Panc1 (cell line): ENCODE data around the gene STK26. TPM values are rescaled to one million over a fixed set of nuclear protein-coding genes. Genes with fewer than 3 reads are reported as not detected.

Experiments
- ATAC-seq: fragments of 200-7000 bp; cut with Tn5 transposase; 2 replicates; pipeline ENCODE4 v1.9.1; 2020; ENCODE audit warnings: mild to moderate bottlenecking, moderate library complexity
- BruUV-seq: library from RNA; stranded (reverse); fragments of 400-500 nt; replicated peaks from 2 replicates; lab custom pipeline; 2021; lab: Mats Ljungman, UMichigan
- CTCF ChIA-PET: fragments of 300-600 bp; sonication (Branson Sonifier 250); formaldehyde crosslinking; loops from one replicate; lab custom pipeline; 2022; ENCODE audit warnings: antibody characterized with exemption; lab: Charles Lee
- POLR2A ChIA-PET: fragments of 300-600 bp; sonication (Branson Sonifier 250); formaldehyde crosslinking; loops from one replicate; lab custom pipeline; 2022; ENCODE audit warnings: antibody characterized with exemption; lab: Charles Lee
- DNase-seq: peaks from one replicate; pipeline ENCODE4 v3.0.0-alpha.2; 2010; ENCODE audit warnings: low read depth, low spot score
- H3K27ac ChIP-seq: 2 replicates; pipeline ENCODE4 v1.5.1; 2011; ENCODE audit warnings: mild to moderate bottlenecking, low read length, inconsistent platforms
- H3K27me3 ChIP-seq: fragments of 200-500 bp; sonication (Bioruptor generic); 2 replicates; pipeline ENCODE4 v1.6.0; 2014; ENCODE audit warnings: low read length, inconsistent platforms; ENCODE audit not compliant: control insufficient read depth, insufficient read depth
- H3K36me3 ChIP-seq: fragments of 200-500 bp; sonication (Bioruptor generic); 2 replicates; pipeline ENCODE4 v1.5.1; 2014; ENCODE audit warnings: inconsistent platforms, mild to moderate bottlenecking, low read length, moderate library complexity; ENCODE audit not compliant: control insufficient read depth, insufficient read depth
- H3K4me1 ChIP-seq: 2 replicates; pipeline ENCODE4 v1.5.1; 2011; ENCODE audit warnings: inconsistent platforms, mild to moderate bottlenecking, low read length, moderate library complexity; ENCODE audit not compliant: control insufficient read depth, insufficient read depth
- H3K4me3 ChIP-seq, 2 experiments: 2 replicates each; pipeline ENCODE4 v1.5.1; 2011 to 2012; ENCODE audit warnings: low read depth in 2 of 2, low read length in 2 of 2, mild to moderate bottlenecking in 2 of 2, inconsistent platforms in 1 of 2, moderate library complexity in 1 of 2
- H3K9me3 ChIP-seq: fragments of 200-500 bp; sonication (Bioruptor generic); 2 replicates; pipeline ENCODE4 v1.5.1; 2014; ENCODE audit warnings: low read depth, mild to moderate bottlenecking, inconsistent platforms, low read length, moderate library complexity; ENCODE audit not compliant: control insufficient read depth, insufficient read depth
- POLR2AphosphoS5 ChIP-seq: IDR thresholded peaks from 2 replicates; pipeline ENCODE4 v1.6.1; 2012; ENCODE audit warnings: mild to moderate bottlenecking, low read depth, low read length, moderate library complexity
- SIN3A ChIP-seq: IDR thresholded peaks from 2 replicates; pipeline ENCODE4 v1.6.1; 2012; ENCODE audit warnings: low read depth, mild to moderate bottlenecking, low read length, moderate library complexity, borderline replicate concordance; ENCODE audit not compliant: insufficient read depth
- TCF7L2 ChIP-seq: IDR thresholded peaks from 2 replicates; pipeline ENCODE4 v1.6.1; 2011; ENCODE audit warnings: mild to moderate bottlenecking, low read depth, low read length, inconsistent platforms
- in situ Hi-C: cut with HindIII; loops from 2 replicates; pipeline ENCODE4 v1.10.0; 2016; ENCODE audit warnings: low sequenced_read_pairs, low pct_unique_long_range_greater_than_20kb
- intact Hi-C: fragments of 100-400 bp; cut with micrococcal nuclease; formaldehyde crosslinking; loops from one replicate; pipeline ENCODE4 v1.10.0; 2022; ENCODE audit not compliant: unreplicated experiment
- total RNA-seq: library from RNA; stranded (reverse); gene quantifications from one replicate; pipeline ENCODE4 v1.2.1, GENCODE V29; 2021; ENCODE audit not compliant: unreplicated experiment
- TF ChIP-seq, protein P1 (sequence below), 2 experiments: IDR thresholded peaks; 2 replicates each; pipeline ENCODE4 v1.6.1; 2011 to 2012; ENCODE audit warnings: low read depth in 2 of 2, control low read depth in 1 of 2, low read length in 1 of 2, mild to moderate bottlenecking in 1 of 2, moderate library complexity in 1 of 2; ENCODE audit not compliant: insufficient read depth in 1 of 2
- TF ChIP-seq, protein P2 (sequence below): fragments of 450-650 bp; IDR thresholded peaks from 2 replicates; pipeline ENCODE4 v1.5.1; 2017; ENCODE audit warnings: mild to moderate bottlenecking

The STK26 gene
- total RNA-seq, 1 experiment from 2014 or later = 44.2 TPM

DNA sequence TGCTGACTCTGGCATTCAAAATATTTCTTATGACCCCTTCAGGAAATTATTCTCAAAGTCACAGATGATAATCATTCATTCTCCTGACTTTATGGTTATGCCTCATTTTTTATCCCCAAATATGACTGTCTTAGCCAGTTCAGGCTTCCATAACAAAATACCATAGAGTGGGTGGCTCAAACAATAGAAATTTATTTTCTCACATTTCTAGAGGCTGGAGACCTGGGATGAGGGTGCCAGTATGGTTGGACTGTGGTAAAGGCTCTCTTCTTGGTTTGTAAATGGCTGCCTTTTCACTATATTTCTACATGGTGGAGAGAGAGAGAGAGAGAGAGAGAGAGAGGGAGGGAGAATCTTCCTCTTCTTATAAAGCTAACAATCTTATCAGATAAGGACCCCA is 84.2 kb downstream of the STK26 start:
- Histone ChIP-seq H3K27me3 (peaks cover 9% of the 10 kb centered on the region; the same call in 1 of the 2 replicates), H3K4me1 (no peaks in the 10 kb centered on the region), H3K9me3 (no peaks in the 10 kb centered on the region), H3K4me3 (no peak overlapping the region), H3K36me3 (no peaks in the 10 kb centered on the region), H3K27ac (no peak overlapping the region)
- DNase-seq (no peak), ATAC-seq (no peak)
- POLR2A ChIA-PET = no interaction called here
- TF ChIP-seq, protein P1, sequence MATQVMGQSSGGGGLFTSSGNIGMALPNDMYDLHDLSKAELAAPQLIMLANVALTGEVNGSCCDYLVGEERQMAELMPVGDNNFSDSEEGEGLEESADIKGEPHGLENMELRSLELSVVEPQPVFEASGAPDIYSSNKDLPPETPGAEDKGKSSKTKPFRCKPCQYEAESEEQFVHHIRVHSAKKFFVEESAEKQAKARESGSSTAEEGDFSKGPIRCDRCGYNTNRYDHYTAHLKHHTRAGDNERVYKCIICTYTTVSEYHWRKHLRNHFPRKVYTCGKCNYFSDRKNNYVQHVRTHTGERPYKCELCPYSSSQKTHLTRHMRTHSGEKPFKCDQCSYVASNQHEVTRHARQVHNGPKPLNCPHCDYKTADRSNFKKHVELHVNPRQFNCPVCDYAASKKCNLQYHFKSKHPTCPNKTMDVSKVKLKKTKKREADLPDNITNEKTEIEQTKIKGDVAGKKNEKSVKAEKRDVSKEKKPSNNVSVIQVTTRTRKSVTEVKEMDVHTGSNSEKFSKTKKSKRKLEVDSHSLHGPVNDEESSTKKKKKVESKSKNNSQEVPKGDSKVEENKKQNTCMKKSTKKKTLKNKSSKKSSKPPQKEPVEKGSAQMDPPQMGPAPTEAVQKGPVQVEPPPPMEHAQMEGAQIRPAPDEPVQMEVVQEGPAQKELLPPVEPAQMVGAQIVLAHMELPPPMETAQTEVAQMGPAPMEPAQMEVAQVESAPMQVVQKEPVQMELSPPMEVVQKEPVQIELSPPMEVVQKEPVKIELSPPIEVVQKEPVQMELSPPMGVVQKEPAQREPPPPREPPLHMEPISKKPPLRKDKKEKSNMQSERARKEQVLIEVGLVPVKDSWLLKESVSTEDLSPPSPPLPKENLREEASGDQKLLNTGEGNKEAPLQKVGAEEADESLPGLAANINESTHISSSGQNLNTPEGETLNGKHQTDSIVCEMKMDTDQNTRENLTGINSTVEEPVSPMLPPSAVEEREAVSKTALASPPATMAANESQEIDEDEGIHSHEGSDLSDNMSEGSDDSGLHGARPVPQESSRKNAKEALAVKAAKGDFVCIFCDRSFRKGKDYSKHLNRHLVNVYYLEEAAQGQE (IDR thresholded peaks at IDR 0.05; ENCODE audit: insufficient read depth in 1 of 2, low read depth in 2 of 2, low read length in 1 of 2) = no peak
- no TSS peak for BruUV-seq
- in situ Hi-C loops (no loop called here), intact Hi-C loops (no loop called here)
- CTCF ChIA-PET = no interaction called here

DNA sequence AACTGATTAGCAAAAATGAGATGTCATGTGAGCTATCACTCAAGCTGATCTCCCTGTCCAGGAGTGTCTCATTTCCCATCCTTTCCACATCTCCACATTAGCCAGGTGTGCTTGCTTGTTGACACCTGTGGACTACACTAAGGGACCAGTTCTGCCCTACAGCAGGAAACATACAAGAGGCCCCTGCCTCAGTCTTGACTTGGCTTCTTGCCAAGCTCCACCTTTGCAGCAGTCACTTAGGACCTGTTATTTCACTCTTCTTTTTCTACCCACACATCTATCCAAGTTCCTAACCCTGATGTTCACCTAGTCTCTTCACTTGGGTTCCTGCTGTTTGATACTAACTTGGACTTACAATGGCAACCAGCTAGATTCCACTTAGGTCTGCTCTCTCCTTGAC is 91.5 kb downstream of the STK26 start:
- H3K27me3 ChIP-seq = 0 out of 2 replicates have a peak, but pooled peaks cover 2% of the 10 kb centered on the region
- no peaks in the 10 kb centered on the region; the same call in 1 of the 2 replicates for H3K36me3 ChIP-seq
- TF ChIP-seq, protein P1 (IDR thresholded peaks at IDR 0.05; ENCODE audit: insufficient read depth in 1 of 2, low read depth in 2 of 2, low read length in 1 of 2) = no peak
- TF ChIP-seq, protein P2, sequence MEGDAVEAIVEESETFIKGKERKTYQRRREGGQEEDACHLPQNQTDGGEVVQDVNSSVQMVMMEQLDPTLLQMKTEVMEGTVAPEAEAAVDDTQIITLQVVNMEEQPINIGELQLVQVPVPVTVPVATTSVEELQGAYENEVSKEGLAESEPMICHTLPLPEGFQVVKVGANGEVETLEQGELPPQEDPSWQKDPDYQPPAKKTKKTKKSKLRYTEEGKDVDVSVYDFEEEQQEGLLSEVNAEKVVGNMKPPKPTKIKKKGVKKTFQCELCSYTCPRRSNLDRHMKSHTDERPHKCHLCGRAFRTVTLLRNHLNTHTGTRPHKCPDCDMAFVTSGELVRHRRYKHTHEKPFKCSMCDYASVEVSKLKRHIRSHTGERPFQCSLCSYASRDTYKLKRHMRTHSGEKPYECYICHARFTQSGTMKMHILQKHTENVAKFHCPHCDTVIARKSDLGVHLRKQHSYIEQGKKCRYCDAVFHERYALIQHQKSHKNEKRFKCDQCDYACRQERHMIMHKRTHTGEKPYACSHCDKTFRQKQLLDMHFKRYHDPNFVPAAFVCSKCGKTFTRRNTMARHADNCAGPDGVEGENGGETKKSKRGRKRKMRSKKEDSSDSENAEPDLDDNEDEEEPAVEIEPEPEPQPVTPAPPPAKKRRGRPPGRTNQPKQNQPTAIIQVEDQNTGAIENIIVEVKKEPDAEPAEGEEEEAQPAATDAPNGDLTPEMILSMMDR = no peak
- TF ChIP-seq TCF7L2 = no peak
- TF ChIP-seq SIN3A = no peak
- no peak for TF ChIP-seq POLR2AphosphoS5
- H3K4me1 ChIP-seq = no peaks in the 10 kb centered on the region
- H3K9me3 ChIP-seq = no peaks in the 10 kb centered on the region
- ATAC-seq (no peak), DNase-seq (no peak)
- intact Hi-C loops (no loop called here), in situ Hi-C loops (no loop called here)
- H3K4me3 ChIP-seq = no peak overlapping the region
- ChIA-PET POLR2A (no interaction called here), CTCF (no interaction called here)
- no peak overlapping the region for H3K27ac ChIP-seq
- no TSS peak for BruUV-seq
